Posterior cingulate gyrus (tissue), 11 donors: ENCODE data around the gene TRMT1.

Source experiments
- DNase-seq, 10 donors: peaks; one replicate each; pipeline versions ENCODE4 v3.0.0 to v3.0.0-alpha.2; 2020 to 2021; ENCODE audit warnings: mixed read lengths in 3 of 10
- intact Hi-C: fragments of 100-400 bp; cut with DNase I; formaldehyde crosslinking; loops from one replicate; pipeline ENCODE4 v1.15.1; 2023

Gene TRMT1

GRCh38 chr19:13060233-13060963 is 56.1 kb downstream of the TRMT1 start:
- DNase-seq, result peak in 3 of 10 donors; percentile 65 to 93 (median 70)

GRCh38 chr19:13058951-13059660 is 57.4 kb downstream of the TRMT1 start:
- no peak for DNase-seq
- intact Hi-C loops, result no loop called here

More at GRCh38 chr19:13060233-13060963, 56.1 kb downstream of the TRMT1 start:
- intact Hi-C loops, result loop anchor here (2.0 kb wide), 2 partner anchors 30 to 78 kb away; no protein-coding TSS in a partner anchor

GRCh38 chr19:13057744-13058143 is 58.8 kb downstream of the TRMT1 start:
- intact Hi-C loops, result no loop called here
- DNase-seq, result no peak

- intact Hi-C loops, result no loop called here
- DNase-seq, result no peak
These were observed 59.4 kb downstream of the TRMT1 start for GRCh38 chr19:13057147-13057572.

GRCh38 chr19:13056052-13056660 is 60.4 kb downstream of the TRMT1 start:
- intact Hi-C loops, result no loop called here

GRCh38 chr19:13055213-13056051 is 61.1 kb downstream of the TRMT1 start:
- intact Hi-C loops, result no loop called here
- peak in 2 of 10 donors; percentile 88 to 91 for DNase-seq

More at GRCh38 chr19:13056052-13056660, 60.4 kb downstream of the TRMT1 start:
- DNase-seq, result no peak
